ENCODE measurements around the gene DOCK6. TPM values are rescaled to one million over a fixed set of nuclear protein-coding genes. Genes with fewer than 3 reads are reported as not detected.
A peak's percentile ranks its signal among the peaks of the same experiment; 100 is the strongest.

Gene DOCK6
- total and polyA plus RNA-seq, 12 donors: 27.6 to 73.3 (median 40.2) TPM

DNA sequence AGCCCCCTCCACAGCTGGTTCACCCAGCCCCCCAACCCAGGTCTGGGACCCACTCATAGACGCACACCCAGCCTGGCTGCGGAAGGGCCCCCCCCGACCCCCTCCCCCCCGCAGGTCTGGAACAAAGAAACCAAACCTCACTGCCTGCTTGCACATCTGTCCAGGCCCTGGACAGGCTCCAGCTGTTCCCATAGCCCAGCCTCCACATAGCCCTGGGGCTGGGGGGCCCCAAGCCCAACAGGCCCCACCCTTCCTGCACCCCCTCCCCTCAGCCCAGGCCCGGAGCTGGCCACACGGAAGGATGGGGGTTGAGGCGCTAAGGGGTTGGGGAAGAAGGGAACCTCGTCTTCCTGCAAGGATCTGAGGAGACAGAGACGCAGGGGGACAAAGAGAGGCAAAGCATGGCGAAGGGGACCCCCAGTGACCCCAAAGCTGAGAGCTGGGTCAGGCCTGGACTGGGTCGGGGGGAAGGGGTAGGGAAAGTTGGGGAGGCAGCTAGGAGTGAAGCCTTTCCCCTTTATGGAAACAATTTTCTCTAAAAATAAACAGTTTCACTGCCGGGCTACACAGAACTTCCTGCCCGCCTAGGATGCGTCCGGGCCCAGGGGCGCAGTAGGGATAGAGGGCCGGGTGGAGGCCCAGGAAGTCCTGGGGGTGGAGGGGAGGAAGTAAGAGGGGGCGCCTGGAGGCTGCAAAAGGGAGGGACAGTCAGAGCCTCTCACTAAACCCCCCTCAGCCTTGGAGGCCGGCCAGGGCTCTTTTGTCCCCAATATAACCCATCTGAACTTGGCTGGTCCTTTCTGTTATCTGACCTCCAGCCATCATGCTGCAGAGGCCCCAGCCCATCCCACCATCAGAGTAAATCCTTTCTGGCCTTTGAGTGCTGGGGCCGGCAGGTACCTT is 67.4 kb downstream of the DOCK6 start:
- ATAC-seq: peak in 1 of 8 donors; percentile 13
- WGBS, 2 donors: 11 to 12% methylated on average over 19 to 20 of the region's 20 CpGs
- TF ChIP-seq, protein P1, sequence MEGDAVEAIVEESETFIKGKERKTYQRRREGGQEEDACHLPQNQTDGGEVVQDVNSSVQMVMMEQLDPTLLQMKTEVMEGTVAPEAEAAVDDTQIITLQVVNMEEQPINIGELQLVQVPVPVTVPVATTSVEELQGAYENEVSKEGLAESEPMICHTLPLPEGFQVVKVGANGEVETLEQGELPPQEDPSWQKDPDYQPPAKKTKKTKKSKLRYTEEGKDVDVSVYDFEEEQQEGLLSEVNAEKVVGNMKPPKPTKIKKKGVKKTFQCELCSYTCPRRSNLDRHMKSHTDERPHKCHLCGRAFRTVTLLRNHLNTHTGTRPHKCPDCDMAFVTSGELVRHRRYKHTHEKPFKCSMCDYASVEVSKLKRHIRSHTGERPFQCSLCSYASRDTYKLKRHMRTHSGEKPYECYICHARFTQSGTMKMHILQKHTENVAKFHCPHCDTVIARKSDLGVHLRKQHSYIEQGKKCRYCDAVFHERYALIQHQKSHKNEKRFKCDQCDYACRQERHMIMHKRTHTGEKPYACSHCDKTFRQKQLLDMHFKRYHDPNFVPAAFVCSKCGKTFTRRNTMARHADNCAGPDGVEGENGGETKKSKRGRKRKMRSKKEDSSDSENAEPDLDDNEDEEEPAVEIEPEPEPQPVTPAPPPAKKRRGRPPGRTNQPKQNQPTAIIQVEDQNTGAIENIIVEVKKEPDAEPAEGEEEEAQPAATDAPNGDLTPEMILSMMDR (IDR thresholded peaks at IDR 0.05): no peak
- intact Hi-C loops (cut with DNase I): loop anchor here in 5 of 10 donors (5.0 kb wide), 2 partner anchors 38 to 48 kb away; partner anchors contain the start of gene SPC24 (in 4 of the 5)
- Histone ChIP-seq H3K27ac (peak overlapping the region; percentile 54 to 98 (median 90)), H3K27me3 (peaks cover 0 to 7% (median 0%) of the 10 kb centered on the region in 7 donors), H3K4me3 (peak overlapping the region; percentile 18 to 88 (median 66)), H3K4me1 (peaks cover 27 to 87% (median 75%) of the 10 kb centered on the region in 9 donors), H3K9me3 (no peaks in the 10 kb centered on the region), H3K36me3 (peaks cover 7 to 72% (median 39%) of the 10 kb centered on the region in 9 donors)
- peak; percentile 52 for DNase-seq

DNA sequence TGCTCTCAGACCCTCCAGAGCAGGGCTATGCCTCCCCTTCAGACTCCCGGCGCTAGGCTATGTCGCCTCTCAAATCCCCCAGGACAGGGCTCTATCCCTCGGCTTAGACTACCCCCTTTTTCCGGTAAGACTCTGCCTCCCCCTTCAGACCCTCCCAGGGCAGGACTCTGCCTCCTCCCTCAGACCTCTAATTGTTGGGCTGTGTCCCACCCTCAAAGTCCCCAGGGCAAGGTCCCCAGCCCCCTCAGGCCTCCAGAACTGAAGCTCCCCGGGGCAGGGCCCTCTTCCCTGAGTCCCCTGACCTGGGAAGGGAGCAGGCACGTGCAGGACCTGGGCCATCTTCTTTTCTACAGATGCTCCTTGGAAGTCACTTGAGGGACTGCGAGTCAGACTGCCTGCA is 68.2 kb downstream of the DOCK6 start:
- Histone ChIP-seq H3K36me3 (peaks cover 7 to 71% (median 39%) of the 10 kb centered on the region in 9 donors), H3K4me1 (peaks cover 31 to 92% (median 83%) of the 10 kb centered on the region in 9 donors), H3K4me3 (peak overlapping the region in 9 of 10 donors; percentile 9 to 88 (median 68)), H3K27me3 (peaks cover 0 to 7% (median 0%) of the 10 kb centered on the region in 7 donors), H3K27ac (peak overlapping the region; percentile 54 to 98 (median 90)), H3K9me3 (no peaks in the 10 kb centered on the region)
- intact Hi-C loops (cut with DNase I): loop anchor here in 1 of 10 donors (5.0 kb wide), 1 partner anchor 37 kb away; the partner anchor contains the start of gene SPC24
- no peak for ATAC-seq
- DNase-seq: no peak
- TF ChIP-seq, protein P1 (IDR thresholded peaks at IDR 0.05): no peak
- 50 to 55% methylated on average over 8 of the region's 8 CpGs for WGBS, 2 donors

DNA sequence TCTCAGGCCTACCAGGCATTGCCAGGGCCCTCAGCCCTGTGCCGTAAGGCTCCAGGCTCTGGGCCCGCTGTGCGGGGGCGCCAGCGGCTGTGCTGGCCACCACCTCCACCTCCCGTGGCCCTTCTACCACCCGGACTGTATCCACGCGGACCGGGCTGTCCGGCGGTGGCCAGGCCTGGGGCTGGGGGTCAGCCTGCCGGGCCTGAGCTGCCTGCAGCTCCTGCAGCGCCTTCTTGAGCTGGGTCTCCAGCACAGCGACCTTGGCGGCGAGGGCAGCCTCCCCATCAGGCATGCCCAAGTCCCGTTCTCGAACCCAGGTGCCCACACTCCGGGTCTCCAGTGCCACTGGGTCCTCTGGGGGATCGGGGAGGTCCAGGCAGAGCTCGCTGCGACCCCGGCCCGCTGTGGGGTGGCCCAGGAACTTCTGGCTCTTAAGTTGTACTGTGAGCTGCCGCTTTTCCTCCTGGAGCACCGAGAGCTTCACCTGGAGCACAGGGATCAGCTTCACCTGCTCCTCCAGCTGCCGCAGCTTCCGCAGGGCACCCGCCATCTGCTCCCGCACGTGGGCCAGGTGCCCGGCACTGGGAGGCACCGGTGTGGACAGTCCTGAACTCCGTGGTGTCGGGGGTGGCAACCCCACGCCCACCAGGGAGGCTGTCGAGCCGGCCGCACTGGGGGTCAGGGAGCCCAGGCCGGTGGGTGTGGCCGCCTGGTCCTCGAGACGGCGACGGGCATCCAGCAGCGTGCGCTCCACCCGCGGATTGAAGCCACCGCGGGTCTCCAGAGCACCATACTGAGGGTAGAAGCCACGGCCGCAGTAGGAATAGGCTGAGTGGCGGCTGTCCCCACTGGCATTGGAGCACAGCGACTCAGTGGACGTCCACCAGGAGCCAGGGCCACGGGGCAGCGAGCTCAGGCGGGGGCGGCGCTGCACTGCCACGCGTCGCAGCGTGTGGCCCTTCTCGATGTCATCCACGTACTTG is 69.1 kb downstream of the DOCK6 start:
- intact Hi-C loops (cut with DNase I): loop anchor here in 1 of 10 donors (5.0 kb wide), 1 partner anchor 36 kb away; the partner anchor contains the start of gene SPC24
- Histone ChIP-seq H3K27ac (peak overlapping the region in 9 of 10 donors; percentile 48 to 98 (median 91)), H3K27me3 (peaks cover 0 to 7% (median 0%) of the 10 kb centered on the region in 7 donors), H3K4me1 (peaks cover 31 to 92% (median 88%) of the 10 kb centered on the region in 9 donors), H3K9me3 (no peaks in the 10 kb centered on the region), H3K36me3 (peaks cover 7 to 71% (median 35%) of the 10 kb centered on the region in 9 donors), H3K4me3 (peak overlapping the region in 2 of 10 donors; percentile 1 to 57)
- no peak for ATAC-seq
- TF ChIP-seq, protein P1 (IDR thresholded peaks at IDR 0.05): no peak
- DNase-seq: no peak
- WGBS, 2 donors: 90 to 91% methylated on average over 68 of the region's 68 CpGs
